SHP77 (cell line): ENCODE results near the gene TCEA2.
A peak's percentile ranks its signal among the peaks of the same experiment; 100 is the strongest.

ENCODE experiments used
- DNase-seq, 2 experiments: peaks; one replicate each; lab custom pipeline; 2025; lab: John Stamatoyannopoulos, UW

Gene TCEA2

DNA sequence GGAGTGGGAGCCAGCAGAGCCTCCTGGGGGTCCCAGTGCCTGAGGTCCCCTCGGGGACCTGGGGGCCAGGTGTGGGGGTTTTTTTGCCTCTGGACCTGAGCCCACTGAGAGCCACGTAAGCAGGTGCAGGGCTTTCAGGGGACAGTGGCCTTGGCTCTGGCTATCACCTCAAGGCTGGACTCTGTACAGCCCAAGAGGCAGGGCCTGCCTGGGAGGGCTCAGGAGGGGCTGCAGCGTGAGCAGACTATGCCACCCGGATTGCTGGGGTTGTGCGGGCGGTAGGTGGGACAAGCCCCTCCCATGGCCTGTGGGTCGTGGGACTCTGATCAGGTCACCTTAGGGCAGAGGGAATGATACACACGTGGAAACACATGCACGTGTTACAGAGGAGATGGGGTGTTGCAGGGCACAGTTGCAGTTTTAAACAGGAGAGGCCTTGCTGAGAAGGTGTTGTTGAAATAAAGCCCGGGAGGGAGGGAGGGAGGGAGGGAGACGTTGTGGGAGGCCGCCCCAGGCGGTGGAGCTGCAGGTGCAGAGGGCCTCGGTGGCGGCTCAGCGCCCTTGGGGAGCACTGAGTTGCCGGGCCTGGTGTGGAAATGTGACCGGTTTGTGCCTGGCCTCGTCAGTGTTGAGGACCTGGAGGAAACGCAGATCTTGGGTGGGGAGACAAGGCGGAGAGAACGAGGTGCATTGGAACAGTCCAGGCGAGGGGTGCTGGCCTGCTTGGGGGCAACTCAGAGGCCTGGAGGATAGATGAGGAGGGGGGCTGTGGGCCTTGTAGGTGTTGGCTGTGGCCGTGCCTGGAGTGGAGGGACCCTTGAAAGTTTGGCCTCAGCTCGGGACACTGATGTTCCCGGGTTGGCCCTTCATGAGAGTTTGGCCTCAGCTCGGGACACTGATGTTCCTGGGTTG is 2.3 kb downstream of the TCEA2 start:
- DNase-seq = no peak

DNA sequence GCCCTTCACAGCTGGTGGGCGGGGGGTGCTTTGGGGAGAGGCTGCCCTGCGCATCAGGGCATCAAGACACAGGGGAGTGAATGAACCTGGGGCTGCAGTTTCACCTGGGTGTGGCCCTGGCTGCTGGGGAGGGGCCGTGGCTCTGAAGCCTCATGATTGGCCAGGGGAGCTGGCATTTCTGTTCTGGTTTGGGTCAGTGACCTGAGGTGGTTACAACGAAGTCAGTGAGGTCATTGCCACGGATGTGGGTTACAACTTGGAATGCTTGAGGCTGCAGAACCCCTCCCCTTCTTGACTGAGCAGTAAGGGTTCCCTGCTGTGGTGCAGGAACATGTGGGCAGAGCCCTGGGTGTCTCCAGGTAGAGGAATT is 3.0 kb downstream of the TCEA2 start:
- DNase-seq = no peak

DNA sequence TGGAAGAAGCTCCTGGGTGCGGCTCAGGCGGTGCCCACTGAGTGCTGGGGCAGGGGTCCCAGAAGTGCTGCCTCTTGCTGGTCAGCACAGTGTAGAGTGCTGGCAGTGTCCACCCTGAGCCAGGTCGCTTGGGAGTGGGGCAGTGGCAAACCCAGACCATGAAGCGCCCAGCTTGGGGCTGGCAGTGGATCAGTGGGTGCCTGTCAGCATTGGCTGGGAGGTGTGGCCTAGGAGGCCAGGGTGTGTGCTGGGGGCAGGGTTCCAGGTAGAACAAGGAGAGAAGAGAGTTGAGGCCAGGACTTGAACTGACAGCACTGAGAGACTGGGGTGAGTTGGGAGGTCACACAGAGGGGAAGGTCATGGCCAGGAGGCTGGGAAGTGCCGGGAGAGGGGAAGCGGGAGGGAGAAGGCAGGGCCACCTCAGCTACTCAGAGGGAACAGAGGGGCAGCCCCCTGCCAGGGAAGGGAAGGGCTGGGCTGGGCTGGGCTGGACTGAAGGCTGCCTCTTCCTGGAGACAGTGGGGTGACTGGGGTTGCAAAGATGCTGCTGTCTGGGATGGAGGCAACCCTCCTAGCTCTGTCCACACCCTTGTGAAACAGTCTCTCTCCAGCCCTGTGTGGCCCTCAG is 4.1 kb downstream of the TCEA2 start:
- no peak for DNase-seq

DNA sequence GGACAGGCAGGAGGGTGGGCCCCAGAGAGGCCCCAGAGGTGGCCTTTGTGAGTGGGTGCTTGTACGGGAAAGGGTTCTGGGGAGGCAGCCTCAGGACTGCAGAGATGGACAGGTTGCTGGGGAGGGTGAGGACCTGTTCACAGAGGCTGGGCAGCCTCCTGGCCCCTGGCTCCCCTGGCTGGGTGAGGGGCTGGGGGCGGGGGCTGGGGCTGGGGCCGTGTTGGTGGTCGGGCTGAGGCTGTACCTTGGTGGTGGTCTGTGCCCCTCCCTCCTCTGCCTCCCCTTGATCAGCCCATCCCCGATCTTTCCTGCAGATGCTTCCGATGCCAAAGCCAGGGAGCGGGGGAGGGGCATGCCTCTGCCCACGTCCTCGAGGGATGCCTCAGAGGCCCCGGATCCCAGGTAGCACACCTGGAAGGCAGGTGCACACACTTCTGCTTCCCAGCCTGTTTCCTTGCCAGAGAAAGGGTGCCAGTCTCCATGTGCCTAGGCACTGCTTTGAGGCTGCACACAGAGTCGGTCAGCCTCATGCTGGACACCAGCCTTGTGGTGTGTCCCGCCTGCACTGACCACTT is 4.8 kb downstream of the TCEA2 start:
- no peak for DNase-seq

DNA sequence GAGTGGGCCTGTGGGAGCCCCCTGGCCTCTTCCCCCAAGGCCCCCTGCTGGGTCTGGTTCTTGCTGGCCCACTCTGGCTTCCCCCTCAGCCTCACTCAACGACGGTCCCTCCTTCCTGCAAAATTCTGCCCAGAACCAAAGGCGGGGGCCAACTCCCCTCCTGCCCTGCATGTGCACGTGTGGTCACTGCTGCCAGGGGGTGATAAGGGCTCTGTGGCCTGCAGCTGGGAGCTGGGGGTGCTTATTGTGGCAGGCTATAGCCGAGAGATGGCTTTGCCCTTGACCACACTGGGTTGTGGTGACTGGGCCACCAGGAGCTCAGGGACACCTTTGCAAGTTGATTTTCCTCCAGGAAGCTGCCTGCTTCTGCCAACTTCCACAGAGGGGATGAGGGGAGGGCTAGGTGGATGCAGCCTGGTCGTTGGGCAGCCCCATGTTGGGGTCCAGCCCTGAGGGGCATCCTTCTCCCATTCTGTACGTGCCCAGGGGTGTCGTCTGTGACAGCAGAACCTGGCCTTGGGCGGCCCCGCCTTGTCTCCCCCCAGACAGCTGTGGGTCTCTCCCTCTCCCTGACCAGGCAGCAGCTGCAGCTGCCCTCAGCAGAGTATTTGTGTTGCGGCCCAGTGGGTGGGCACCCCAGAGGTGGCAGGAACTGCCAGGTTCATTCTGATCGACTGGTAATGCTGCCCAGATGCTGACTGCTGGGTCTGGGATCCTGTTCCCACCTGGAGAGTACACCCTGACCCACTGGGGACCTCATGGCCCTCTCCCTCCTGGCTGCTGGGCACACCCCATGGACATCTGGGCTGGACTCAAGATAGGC is 5.6 kb downstream of the TCEA2 start:
- no peak for DNase-seq

DNA sequence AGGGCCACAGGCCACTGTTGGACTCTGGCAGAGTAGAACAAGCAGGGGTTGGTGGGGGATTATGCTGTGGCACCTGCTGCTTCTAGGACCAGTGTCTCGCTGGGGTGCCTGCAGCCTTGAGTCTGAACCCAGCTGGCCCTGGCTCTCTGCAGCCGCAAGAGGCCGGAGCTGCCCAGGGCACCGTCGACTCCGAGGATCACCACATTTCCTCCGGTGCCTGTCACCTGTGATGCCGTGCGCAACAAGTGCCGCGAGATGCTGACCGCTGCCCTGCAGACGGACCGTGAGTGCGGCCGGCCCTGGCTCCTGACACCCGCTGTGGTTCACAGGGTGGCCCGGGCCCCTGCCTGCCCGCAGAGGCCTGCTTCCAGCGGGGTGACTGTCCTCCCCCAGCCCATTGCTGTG is 6.2 kb downstream of the TCEA2 start:
- DNase-seq = no peak

DNA sequence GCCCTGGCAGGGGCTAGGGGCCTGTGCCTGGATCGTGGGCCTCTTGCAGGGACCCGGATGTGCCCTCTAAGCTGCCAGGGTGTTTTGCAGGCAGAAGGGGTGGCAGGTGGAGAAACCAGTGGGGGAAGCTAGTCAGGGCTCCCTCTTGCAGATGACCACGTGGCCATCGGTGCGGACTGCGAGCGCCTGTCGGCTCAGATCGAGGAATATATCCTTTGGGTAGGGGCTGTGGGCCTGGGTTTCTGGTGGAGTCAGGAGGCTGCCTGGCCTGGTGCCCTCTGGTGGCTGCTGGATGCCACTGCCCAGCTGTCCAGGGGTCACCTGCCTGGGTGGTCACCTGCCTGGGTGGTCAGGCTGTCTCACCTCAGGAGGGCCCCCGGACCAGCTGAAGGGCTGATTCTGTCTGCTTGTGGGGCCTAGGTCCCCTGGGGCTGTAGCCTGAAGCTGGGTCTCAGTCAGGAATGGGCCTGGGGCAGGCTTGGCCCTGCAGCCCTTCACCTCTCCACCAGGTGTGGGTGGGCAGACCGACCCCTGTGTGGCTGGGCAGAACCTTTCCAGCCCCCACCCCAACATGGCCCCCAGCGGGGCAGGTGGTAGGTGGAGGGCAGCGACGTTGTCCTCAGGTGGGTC is 6.7 kb downstream of the TCEA2 start:
- peak in 1 of 2 experiments; percentile 73 for DNase-seq

DNA sequence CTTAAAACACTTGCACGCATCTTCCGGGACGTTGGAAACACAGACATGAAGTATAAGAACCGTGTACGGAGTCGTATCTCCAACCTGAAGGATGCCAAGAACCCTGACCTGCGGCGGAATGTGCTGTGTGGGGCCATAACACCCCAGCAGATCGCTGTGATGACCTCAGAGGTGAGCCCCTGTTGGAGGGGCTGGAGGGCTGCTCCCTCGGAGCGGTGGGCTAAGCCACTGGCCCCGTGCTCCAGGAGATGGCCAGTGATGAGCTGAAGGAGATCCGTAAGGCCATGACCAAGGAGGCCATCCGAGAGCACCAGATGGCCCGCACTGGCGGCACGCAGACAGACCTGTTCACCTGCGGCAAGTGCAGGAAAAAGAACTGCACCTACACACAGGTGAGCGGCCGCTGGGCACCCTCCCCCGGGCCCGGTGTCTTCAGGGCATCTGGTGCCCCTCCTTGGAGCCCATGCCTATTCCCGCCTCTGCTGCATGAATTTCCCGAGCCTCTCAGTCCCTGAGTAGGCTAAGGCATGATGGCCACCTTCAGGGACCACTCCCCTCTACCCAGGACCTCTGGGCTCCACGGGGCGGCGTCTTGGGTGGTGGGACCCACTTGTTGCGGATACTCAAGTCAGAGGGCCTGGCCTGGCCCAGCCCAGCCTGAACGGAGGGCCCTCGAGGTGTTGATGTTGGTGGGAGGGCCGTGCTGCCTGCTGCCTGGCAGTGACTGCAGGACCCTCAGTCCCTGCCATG is 7.4 kb downstream of the TCEA2 start:
- no peak for DNase-seq

DNA sequence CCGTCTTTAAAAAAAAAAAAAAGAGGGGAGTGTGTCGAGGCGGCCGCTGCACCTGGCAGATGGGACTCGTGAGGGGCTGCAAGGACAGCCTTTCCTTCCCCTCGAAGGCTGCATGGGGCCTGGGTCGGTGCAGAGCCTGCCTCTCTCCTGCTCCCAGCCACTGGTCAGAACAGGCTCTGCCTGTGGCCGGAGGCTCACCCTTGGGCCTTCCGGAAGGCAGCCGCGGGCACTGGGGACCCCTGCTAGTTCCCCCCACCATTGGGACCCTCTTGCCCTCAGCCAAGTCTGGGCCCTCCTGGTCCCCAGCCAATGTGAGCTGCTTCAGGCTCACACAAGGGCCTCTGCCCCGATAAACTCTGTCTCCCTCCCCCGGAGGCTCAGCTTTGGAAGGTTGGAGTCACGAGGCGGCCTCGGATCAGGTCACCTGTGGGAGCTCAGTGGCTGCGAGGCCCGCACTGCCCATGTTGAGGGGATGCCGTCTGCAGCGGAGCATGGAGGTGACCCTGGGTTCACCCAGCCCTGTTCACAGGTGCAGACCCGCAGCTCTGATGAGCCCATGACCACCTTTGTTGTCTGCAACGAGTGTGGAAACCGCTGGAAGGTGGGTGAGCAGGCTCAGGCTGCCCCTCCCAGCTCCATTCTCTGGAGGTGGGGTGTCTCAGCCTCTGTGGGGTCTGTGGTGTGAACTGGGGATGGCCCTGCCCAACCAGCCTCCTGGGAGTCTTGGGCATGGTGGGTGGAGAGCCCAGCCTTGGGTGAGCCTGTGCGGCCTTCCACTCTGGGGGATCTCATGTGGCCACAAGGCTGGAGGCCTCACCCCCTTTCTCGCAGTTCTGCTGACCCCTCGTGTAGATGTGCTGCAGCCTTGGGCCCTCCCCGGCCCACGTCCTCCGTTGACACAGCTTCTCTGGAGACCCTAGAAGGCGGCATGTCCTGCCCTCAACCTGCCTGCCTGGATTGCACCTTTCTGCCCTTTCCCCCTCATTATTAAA is 8.6 kb downstream of the TCEA2 start:
- DNase-seq = no peak

DNA sequence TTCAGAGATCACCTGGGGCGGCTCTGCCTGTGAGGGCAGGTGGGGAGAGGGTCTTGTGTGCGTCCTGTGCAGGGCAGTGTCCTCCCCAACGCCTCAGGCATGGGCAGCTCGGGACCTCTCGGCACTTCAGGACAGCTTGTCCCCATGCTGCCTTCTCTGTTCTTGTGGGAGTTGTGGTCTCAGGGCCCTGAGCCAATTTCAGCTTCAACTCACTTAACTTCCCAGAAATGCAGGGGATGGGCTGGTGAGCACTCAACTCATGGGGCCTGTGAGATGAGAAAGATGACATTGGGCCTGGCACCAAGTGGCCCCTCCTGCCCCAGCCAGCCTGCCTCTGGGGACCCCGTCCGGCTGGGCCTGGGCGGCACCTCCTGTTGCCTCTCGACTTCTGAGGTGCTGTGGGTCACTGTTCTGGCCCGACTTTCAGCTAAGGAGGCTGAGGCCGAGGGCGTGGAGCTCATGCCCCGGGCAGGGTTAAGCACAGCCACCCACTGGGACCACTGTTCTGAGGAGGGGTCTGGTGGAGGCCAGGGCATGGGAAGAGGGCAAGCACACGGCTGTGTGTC is 9.6 kb downstream of the TCEA2 start:
- no peak for DNase-seq

DNA sequence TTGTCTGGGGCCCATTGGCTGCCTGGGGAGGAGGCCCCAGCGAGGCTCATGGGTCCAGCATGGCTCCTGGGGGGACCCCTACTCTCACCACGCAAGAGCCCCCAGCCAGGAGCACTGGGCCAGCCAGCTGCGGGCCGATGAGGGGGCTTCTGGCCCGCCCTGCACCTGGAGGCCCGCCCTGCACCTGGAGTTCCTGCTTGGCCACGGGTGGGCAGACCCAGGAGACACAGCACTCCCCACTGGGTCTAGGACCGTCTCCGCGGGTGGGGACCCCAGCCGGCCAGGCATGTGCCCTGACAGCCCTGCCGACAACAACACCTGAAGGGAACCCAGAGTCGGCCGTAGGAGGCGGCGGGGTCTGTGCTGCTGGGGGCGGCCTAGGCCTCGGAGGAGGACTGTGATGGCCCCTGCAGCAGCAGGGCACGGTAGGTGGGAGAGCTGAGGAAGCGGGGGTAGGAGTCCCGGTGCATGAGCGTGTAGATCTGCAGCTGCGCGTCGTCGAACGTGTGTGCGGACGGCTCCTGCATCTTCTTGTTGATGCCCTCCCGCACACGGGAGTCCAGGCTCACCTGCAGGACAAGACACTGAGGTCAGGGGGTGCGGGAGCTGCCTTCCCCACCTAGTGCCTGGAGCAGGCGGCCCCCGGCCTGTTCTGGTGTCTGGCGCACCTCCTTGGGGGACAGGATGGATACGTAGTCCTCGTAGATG is 10.6 kb downstream of the TCEA2 start:
- DNase-seq = no peak

DNA sequence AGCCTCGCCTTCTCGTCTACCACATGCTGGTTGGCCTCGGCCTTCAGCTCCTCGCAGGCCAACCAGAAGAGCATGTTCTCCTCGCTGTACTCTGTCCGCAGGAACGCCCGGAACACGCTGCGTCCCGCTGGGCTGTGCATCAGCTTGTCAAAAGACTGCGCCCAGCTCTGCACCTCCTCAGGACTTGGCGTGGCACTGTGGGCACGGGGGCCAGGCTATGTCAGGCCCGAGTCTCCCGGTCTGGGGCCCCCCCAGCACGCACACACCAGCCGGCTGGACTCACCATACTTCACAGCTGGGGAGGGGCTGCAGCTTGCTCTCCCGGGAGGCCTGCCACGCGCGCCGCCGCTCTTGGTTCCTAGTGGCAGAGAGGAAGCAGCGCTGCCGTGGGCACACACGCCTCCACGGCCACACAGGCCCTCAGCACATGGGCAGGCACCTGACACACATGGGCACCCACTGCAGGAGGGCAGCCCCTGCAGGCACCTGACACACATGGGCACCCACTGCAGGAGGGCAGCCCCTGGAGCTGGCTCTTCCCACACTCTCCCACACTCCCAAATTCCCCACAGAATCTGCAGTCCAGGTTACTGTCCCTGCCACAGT is 11.3 kb downstream of the TCEA2 start:
- DNase-seq = no peak

DNA sequence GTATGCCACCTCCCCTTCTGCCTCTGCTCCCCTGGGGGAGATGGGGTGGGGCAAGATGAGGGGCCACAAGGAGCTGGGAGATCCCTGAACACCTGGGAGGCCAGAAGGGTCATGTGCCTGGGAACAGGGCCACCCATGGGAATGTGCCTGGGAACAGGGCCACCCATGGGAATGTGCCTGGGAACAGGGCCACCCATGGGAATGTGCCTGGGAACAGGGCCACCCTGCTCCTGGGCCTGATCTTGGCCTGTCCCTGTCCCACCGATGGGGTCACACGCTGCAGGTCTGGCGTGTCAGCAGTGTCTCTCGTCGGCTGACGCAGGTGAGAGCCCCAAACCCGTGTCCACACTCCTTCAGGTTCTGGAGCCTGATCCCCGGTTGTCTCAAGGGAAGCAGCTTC is 12.0 kb downstream of the TCEA2 start:
- DNase-seq = no peak

DNA sequence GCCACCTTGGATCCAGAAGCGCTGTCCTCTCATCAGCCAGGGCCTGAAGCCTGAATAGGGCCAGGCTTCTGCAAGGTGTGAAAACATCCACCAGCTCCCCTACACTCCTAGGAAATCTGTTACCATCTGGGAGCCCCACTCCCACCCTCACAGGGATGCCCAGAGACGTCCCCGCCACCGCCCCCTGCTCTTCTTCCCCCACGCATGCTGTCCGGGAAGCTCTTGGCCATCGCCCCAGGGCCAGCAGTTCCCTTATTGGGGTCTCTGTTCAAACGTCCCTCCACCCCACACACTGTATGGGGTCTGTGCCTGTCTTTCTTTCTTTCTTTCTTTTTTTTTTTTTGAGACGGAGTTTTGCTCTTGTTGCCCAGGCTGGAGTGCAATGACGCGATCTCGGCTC is 12.6 kb downstream of the TCEA2 start:
- no peak for DNase-seq

DNA sequence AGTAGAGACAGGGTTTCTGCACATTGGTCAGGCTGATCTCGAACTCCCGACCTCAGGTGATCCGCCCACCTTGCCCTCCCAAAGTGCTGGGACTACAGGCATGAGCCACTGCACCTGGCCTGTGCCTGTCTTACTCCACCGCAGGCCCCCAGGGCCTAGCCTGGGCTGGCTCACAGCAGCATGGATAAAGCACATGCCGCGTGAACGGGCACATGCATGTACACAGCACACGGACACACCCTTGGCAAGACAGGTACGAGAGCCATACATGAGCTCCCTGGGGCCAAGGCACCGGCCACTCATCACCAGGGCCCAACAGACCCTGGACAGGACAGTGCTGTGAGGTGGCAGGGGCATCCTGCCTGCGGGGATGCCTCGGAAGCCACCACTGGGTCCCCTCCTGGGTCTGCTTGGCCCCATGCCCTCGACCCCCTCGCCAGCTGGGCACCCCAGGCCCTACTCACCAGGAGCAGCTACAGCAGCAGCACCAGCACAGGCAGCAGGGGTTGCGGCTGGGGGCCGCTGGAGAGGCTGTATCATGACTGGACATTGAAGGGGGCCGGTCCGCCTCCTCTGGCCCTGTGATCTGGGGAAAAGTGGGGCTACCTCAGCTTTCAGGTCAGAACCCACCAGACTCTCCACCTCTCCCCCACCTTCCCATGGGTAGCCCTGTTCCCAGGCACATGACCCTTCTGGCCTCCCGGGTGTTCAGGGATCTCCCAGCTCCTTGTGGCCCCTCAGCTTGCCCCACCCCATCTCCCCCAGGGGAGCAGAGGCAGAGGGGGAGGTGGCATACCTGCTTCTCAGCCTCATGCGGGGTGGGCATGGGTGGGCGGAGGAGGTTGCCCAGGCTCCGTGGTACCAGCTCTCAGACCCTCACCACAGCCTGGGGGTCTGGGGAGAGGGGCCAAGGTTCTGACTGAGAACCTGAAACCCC is 13.3 kb downstream of the TCEA2 start:
- no peak for DNase-seq

DNA sequence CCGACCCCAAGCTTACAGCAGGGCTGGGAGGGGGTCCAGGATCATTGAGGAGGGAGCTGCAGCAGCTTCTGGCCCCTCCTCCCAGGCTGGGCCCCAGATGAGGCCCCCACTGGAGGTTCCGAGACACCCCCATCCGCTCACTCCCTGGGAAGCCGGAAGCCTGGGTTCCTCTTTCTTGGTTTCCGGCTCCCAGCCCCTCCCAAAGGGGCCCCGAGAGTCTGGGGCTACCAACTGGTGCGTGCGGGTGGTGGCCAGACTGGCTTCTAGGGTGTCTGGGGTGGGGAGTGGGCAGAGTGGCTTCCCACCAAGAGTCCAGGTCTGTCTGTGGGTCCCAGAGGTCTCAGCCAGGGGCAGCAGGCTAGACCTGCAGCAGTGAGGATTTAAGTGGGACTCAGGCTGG is 14.1 kb downstream of the TCEA2 start:
- no peak for DNase-seq

DNA sequence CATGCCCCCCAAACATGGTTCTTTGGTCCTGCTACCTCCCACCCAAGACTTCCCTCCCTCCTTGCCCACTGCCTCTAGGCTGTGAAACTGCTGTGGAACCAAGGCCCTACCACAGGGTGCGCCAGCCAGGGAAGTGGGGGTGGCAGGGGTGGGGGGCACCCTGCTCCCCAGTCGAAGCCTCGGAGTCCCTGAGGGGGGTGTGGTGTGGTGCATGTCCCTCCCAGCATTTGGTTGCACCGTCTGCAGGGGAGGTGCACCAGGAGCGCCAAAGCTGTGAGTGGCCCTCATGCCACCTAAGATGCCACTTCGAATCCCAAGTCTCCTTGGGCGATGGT is 14.5 kb downstream of the TCEA2 start:
- DNase-seq = no peak
